HG02884 (cell line): ENCODE measurements around the gene KCNJ5.

Experiments used
- ATAC-seq: cut with Tn5 transposase; IDR thresholded peaks from one replicate; pipeline ENCODE4 v1.9.1; 2021; ENCODE audit warnings: mild to moderate bottlenecking, moderate library complexity; ENCODE audit not compliant: unreplicated experiment

KCNJ5 gene

DNA sequence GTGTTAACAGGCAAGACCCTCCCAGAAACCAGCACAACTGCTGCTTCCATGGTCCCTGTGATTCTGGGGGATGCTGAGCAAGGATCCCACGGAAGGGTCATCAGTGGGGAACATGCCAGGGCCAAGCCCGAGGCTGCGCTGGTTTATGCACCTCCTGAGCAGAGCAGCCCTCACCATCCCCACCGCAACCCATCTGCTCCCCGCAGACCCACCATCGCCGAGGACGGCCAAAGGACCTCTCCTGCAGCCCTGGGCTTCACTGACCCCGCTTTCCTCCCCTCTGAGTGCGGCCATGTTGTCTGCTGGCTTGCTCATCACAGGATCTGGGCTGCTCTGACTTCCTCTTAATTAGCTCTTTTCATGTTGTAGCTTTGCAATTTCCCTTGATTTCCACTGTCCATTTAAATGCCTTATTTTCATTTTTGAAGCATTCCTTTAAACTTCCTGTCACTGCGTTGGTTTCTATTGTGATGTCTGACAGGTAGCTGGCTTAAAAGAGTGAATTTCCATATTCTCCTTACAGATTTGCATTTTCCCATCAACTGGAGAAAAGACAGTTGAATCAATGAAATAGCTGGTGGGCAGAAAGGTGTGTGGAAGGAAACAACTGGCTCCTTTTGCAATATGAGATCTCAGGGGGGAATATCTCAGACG is 36.7 kb downstream of the KCNJ5 start:
- no peak for ATAC-seq

DNA sequence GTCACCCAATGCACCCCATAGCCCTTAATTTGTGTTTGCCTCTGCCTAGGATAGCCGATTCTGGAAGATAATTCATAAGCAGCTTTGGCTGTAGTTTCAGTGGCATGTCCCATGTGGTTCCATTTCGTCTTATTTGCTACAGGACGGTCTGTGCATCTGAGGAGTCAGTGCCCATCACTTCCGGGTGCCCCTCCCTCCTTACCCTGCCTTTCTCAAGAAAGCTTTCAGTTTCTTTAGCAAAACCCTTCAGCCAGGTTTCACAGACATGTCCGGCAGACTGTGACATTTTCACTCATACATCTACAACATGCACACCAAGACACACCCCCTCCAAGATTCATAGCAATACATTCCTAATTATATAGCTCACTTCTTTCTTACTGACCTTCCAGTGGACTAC is 37.2 kb downstream of the KCNJ5 start:
- ATAC-seq = peak; percentile 88

DNA sequence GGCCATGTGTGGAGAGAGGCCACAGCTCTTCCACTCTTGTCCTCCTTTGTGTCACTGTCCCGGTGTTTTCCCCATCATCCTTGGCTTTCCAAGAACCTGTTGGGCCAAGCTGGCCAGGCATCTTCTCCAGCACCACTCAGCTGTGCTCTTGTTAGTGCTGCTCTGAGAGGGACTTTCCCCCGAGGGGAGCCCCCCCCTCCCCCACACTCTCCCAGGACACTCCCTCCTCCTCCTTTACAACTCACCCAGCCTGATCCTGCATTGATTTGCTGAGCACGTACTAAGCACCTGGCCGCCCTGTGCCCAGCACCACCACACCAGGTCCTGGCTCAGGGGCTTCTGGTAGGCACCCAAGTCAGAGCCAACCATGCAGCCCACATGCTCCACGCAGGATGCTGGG is 38.3 kb downstream of the KCNJ5 start:
- ATAC-seq = no peak

DNA sequence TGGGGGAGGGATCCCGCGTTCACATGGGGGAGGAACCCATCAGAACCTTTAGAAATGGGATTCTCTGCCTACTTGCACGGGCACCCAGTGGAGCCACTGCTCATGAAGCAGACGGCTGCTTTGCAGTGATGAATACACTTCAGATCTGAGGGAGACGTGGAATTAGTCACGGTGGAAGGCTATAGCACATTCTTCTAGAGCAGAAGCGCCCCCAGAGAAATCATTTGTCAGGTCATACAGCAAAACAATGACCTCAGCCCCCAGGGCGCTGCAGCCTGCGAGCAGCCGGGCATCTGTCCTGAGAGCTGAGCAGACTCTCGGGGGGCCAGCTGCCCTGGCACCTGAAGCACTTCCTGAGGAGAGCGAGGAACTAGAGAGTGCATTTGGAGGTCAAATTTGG is 38.8 kb downstream of the KCNJ5 start:
- no peak for ATAC-seq

DNA sequence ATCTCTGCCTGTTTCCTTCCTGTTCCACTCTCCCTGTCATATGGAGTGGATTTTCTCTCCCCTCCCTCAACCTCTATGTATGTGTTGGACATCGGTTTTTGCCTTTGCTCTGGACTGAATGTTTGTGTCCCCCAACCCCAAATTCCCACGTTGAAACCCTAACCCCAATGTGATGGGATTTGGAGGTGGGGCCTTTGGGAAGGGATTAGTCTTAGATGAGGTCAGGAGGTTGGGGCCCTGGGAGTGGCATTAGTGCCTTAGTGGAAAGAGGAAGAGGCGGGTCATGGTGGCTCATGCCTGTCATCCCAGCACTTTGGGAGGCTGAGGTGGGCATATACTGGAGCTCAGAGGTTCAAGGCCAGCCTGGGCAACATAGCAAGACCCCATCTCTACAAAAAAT is 39.9 kb downstream of the KCNJ5 start:
- ATAC-seq = no peak

DNA sequence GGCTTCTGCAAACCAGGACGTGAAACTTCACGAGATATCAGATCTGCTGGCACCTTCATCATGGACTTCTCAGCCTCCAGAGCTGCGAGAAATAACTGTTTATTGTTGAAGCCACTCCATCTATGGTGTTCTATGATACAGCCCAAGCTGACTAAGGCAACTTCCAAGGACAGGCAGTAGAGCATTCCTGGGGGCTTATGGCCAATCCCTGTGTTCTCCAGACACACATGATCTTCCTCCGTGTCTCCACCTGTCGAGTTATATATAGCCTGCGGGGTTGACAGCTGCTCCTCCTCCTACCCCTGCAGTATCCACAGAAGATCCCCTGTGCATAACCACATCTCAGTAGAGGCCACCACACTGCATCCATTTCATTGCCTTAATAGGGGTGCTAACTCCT is 40.5 kb downstream of the KCNJ5 start:
- ATAC-seq = no peak

DNA sequence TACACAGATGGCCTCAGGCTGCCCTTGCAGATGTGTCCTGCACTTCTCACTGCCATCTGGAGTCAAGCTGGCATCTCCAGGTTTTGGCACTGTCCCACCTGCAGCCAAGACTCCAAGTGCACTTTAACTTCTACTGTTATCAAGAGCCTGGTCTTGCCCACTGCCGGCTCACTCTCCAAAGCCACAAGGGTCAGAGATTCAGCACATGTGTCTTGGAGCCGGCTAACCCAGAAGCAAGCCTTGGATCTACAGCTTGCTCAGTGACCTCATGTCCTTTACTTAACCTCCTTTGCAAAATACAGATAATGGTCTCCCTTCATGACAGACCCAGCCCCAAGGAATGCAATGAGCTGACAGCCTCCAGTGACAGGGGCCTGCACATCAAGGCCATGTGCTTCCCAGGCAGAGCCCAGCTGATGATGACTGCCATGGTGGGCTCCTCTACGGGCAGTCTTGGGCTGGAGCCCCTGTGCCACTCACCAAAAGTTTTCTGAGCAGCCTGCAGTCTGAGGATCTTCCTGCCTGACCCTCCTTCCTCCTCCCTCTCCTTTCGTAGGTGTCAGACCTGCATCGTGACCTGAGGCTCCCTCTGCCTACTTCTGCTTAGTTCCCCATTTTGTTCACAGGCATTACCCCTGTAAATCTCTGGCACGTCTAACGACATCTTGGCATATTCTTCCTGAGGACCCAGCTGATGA is 42.5 kb downstream of the KCNJ5 start:
- no peak for ATAC-seq

DNA sequence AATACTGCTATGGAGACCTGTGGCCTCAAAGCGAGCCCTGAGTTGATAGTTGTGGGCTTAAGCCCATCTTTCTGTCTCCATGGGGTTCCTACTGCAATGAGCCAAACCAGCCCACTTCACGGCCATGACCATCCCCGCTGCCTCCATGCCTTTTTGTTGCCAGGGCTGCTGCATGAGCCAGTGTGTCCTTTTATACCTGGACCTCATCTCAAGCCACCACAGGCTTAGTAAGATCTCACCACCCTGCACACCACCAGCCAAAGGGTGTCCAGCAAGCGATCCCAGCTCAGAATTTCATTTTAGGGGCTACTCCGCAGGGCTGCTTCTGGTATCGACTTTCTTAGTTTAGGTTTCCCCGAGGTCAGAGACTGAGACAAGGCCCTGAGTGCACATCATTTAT is 43.2 kb downstream of the KCNJ5 start:
- no peak for ATAC-seq

DNA sequence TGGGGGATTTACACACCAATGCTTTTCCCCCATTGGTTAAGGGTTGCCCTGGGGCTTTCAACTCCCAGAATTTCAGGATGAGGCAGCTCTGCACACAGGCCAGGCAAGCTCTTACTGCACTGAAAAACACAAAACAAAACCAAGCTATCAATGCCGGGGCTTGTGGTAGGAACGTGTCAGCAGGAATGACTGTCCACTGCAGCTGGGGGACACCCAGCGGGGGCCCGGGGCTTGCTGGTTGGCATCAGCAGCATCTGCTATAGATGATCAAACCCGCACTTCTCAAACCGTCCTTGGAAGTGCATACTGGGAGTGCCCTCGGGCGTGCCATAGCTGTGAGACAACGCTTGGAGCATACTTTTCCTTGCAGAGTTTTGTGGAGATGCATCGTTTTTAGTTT is 43.8 kb downstream of the KCNJ5 start:
- ATAC-seq = no peak

DNA sequence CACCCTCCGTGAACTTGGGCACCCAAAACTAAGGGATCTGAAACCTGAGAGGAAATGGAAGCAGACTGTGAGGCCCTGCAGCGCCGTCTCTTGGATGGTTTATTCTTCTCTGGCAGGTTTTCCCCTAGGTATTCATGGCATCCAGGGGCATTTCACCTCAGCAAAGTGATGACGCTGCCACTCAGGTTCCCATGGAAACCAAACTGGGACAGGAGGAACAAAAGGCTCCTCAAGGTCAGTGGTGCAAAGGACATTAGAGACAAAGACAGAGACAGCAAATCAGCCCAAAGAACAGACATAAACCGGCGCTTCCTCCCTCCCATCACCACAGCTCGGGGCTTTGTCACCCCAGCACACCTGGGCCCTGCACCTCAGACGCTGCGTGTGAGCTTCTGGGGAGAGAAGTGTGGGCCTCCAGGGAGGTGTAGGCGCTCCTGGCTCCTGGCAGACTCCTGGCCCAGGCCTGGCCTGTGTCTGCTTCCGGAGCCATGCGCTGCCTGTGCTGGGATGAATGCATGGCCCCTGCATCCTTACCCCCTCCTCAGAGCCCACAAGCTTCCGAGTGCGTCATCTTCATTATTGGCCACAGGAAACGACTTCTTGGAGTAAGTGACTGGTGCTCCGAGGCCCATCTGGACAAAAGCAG is 45.6 kb downstream of the KCNJ5 start:
- ATAC-seq = no peak

DNA sequence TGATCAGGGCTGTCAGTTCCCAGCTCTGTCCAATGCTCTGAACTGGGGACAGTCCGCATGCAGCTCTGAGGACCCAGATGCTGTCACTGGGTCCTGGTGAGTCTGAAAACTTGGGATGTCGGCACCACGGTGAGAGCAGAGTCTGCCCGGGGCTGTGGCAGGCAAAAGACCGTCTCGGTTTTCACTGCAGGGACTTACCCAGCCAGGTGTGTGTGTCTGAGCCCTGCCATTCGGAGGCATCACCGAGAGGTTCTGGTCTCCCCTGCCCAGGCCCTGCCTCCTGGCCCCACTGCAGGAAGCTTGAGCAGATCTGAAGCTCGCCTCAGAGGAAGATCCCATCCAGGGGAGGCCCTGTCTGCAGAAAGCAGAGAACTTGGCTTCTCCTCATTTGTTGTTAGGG is 46.3 kb downstream of the KCNJ5 start:
- ATAC-seq = no peak

DNA sequence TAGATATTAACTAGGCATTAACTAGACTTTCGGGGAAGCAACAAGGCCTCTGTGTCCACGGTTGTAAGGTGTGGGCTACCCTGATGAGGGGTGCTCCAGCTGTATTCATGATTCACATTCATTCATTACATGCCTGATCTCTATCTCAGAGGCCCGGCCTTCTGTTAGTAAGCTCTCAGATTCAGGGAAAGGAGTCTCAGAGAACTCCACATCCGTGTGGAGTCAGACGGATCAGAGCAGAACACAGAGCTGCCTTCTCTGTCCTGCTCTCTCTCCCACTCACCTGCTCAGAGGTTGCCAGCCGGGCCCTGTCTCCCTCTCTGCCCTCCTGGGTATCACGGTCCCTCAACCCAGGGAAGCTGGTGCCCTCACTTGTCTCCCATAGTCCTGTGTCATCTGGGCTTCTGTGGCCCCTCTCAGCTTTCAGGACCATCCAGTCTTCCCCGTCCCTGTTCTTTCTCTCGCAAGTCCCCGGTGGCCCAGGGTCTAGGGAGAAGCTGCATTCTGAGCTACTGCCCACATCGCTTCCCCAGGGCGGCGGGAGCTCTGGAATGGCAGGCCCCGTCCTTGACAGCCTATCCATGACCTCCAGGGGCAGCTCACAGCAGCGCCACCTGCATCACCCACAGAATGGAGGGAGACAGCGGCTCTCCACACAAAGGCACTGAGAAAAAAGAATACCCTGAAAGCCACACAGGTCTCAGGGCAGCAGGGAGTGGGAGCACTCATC is 47.2 kb downstream of the KCNJ5 start:
- ATAC-seq = no peak

DNA sequence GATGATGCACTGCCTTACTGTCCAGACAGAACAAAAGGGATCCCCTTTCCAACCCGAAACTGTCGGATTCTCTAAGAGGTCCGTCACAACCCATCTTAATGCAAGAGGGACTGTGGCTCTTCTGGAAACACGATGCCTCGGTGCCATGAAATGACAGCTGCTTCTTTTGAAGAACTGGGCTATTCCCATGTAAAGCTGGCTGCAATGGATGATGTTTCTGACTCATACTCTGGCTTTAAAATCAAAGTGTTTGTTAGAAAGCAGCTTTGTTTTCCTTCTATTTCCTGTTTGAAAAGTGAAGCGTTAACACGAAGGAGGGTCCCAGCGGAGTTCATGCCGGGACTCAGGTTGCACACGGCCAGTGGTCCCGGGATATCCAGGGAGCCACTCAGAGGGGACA is 48.4 kb downstream of the KCNJ5 start:
- no peak for ATAC-seq

DNA sequence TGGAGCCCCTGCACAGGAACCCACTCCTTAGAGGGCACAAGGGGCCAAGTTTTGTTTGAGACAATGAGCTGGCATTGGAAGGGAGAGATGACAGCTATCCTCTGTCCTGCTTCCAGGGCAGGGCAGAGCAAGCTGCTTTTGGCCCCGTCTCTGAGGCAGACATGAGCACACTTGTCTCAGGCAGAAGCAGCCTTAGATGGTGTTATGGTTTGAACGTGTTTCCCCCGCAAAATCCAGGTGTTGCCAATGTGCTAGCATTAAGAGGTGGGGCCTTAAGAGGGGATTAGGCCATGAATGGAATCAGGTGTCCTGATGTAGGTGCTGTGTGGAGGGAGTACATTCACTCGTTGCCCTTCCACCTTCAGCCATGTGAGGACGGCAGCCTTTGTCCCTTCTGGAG is 49.0 kb downstream of the KCNJ5 start:
- ATAC-seq = no peak

DNA sequence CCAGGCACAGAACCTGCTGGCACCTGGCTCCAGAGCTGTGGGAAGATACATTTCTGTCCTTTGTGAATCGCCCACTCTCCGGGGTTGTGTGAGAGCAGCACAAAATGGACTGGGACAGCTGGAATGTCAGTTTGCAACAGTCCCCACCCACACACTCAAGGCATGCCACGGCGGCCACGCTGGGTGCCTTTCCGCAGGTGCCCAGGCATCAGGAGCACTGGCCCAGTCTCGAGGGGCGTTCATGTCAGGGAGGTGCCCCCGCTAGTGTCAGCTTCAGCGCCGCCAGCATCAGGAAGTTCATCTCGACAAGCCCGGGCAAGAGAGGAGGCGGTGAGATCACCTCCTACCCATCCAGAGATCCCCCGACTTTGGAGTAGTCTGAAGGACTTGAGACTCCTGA is 49.4 kb downstream of the KCNJ5 start:
- no peak for ATAC-seq

DNA sequence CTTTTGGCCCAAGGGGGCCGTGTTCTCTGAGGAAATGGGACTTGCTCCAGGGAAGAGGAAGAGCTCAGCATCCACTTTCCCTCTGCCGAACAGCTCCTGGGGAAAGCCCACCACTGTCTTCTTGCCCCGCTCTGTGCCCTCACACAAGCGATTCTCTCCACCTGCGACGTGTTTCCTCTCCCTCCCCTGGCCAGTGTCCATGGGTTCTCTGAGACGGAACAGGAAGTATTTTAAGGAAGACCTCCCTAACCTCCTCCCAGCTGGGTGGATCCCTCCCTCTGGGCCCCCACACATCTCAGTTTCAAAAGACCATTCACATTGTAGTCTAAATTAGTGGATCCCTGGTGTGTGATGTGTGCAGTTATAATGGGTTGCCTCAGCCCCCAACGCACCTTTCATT is 50.0 kb downstream of the KCNJ5 start:
- ATAC-seq = no peak

DNA sequence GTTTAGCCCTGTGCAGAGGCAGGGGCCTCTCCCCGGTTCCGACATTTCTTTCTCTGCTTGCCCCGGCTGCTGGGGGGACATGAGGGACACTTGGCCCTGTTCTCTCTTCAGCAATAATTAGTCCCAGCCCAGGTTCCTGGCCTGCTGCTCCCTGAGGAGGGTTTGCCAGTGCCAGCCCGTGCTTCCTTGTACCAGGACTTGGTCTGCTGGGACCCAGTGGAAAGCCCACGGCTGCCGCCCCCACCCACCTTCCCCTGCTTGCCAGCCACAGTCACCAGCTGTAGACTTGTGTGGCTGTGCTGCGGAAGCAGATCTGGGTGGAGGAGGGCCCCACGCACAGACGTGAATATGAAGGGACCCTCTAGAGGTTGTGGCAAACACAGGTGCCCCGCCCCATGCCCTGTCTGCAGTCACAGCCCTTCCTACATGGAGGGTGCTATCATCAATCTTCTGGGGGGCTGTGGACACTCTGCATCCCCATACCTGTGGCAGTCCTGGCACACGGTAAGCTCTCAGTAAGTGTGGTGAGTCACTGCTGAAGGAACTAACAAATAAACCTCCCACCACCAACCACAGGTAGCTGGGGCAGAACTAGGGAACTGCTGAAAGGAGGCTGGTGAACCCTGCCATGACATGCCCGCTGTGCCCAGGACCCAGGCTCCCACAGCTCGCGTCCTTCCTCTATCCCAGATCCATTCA is 50.6 kb downstream of the KCNJ5 start:
- ATAC-seq = no peak

DNA sequence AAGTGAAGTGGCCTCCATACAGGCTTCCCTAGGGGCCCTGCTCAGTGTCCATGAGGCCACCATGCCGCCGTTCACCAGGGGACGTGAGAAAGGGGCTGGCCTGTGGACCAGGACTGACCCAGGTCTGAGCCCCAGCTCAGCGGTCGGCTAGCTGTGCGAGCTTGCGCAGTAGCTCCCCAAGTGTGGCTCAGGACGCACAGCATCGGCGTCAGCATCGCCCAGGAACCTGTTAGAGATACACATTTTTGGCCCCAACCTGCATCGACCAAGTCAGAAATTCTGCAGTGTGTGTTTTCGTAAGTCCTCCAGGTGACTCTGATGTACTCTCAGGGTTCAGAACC is 51.1 kb downstream of the KCNJ5 start:
- ATAC-seq = no peak

DNA sequence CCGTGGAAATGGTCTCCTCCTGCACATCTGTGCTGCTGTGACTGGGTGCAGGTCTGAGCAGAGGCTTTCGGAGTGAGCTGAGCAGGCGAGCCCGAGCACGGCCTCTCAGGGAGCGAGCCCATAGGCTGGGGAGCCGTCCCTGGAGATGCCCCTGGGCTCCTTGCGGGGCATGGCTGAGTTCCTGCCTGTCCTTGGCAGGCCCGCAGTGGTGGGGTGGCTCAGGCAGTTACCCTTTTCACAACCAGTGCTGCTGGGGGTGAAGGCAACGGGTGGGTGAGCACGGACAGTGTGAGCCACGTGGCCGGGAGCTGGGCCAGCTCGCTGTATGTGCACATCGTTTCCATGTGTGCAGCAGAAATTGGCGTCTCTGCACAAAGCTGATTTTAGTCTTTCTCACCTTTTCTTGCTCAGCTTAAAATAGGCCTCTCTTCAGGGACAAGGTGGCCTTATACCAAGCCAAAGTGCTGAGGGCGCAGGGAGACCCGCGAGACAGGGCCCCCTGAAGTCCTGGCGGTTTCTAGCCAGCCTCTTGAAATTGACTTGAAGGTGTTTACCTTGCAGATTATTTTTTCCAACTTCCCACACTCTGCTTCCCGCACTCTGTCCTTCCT is 51.8 kb downstream of the KCNJ5 start, which contains the start of gene TP53AIP1:
Gene TP53AIP1 (minus strand): TSS at position 55 of the 611 bp plus-strand sequence. CDS start 5,053 bp downstream, outside the sequence.
- no peak for ATAC-seq

DNA sequence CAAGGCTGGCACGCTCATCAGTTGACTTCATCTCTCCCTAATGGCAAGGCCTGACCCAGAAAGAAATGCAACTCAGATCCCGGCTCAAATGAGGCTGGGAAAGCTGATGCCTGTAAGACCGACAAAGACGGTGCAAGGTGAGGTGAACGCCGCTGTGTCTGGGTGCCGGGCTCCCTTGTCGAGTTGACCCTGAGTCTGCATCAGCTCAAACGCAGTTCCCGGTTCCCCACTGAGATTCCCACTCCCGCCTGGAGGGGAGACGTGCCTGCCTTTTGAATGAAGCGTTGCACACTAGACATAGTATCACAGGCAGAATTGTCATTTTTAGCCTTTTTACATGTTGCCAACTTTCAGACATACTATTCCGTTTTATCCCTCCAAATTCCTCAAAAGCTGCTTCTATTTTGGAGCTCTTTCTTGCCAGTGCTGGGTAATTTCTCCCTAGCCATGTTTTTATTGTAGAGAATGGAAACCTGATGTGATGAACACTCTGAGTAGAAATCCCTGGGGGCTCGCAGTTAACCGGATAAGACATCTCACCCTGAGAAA is 52.3 kb downstream of the KCNJ5 start:
- no peak for ATAC-seq
